Prostate gland (tissue), 2 donors: ENCODE data around the gene STK38L.

Experiments
- POLR2AphosphoS5 ChIP-seq: sonication (generic); formaldehyde crosslinking; IDR thresholded peaks from one replicate; pipeline ENCODE4 v1.6.1; 2017; ENCODE audit warnings: antibody characterized with exemption
- TF ChIP-seq, protein P1 (sequence below), 4 experiments: fragments of 200-600 bp in 2 of 4; fragments of 450-650 bp in 2 of 4; sonication (generic) in 2 of 4; IDR thresholded peaks; 1 replicate in 3 of 4; 2 replicates in 1 of 4; pipeline ENCODE4 v1.5.1; 2016 to 2019; ENCODE audit warnings: antibody characterized with exemption in 4 of 4, mild to moderate bottlenecking in 2 of 4, moderate library complexity in 2 of 4

DNA sequence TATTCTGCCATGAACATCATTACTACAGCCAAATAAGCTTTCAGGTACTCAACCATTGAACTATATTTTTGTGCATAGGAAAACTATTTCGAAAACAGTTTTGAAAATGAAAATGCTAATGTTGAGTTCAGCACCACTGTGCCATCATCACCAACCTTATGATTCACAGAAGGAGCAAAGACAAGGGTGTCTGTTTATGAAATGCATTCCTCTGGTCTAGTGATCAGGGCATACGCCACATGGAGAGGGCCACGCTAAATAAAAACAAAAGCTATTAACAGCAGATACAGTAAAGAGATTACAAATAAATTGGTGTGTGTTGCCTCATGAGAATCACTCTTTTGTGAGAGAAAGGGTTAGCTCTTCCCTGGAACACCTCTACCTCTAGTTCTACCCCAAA, 45.3 kb downstream of the STK38L start:
- TF ChIP-seq, protein P1, sequence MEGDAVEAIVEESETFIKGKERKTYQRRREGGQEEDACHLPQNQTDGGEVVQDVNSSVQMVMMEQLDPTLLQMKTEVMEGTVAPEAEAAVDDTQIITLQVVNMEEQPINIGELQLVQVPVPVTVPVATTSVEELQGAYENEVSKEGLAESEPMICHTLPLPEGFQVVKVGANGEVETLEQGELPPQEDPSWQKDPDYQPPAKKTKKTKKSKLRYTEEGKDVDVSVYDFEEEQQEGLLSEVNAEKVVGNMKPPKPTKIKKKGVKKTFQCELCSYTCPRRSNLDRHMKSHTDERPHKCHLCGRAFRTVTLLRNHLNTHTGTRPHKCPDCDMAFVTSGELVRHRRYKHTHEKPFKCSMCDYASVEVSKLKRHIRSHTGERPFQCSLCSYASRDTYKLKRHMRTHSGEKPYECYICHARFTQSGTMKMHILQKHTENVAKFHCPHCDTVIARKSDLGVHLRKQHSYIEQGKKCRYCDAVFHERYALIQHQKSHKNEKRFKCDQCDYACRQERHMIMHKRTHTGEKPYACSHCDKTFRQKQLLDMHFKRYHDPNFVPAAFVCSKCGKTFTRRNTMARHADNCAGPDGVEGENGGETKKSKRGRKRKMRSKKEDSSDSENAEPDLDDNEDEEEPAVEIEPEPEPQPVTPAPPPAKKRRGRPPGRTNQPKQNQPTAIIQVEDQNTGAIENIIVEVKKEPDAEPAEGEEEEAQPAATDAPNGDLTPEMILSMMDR (IDR thresholded peaks at IDR 0.05), result no peak
- TF ChIP-seq POLR2AphosphoS5, result no peak
